Calu3 (cell line): ENCODE data around the gene SH2B3. TPM values are rescaled to one million over a fixed set of nuclear protein-coding genes. Genes with fewer than 3 reads are reported as not detected.
"Not testable (repeated sequence)": the region's sequence is repeated elsewhere in the genome, so short reads cannot be mapped to it uniquely, and the experiment has no call there.

Source experiments
- BruUV-seq: library from RNA; stranded (reverse); fragments of 400-500 nt; replicated peaks from 2 replicates; lab custom pipeline; 2021; lab: Mats Ljungman, UMichigan
- CTCF ChIA-PET: fragments of 300-600 bp; sonication (Branson Sonifier 250); formaldehyde crosslinking; loops from one replicate; lab custom pipeline; 2022; ENCODE audit warnings: antibody characterized with exemption; lab: Charles Lee
- DNase-seq: peaks from one replicate; pipeline ENCODE4 v3.0.0; 2022
- H3K27ac Mint-ChIP-seq: one replicate; pipeline ENCODE4 v1.8.0; 2022; ENCODE audit warnings: mixed read lengths; ENCODE audit not compliant: unreplicated experiment
- H3K27me3 Mint-ChIP-seq: one replicate; pipeline ENCODE4 v1.8.0; 2022; ENCODE audit warnings: mixed read lengths; ENCODE audit not compliant: unreplicated experiment
- H3K36me3 Mint-ChIP-seq: one replicate; pipeline ENCODE4 v1.8.0; 2022; ENCODE audit warnings: mild to moderate bottlenecking, moderate library complexity, mixed read lengths; ENCODE audit not compliant: insufficient read depth, unreplicated experiment
- H3K4me1 Mint-ChIP-seq: one replicate; pipeline ENCODE4 v1.8.0; 2022; ENCODE audit warnings: mild to moderate bottlenecking, low read depth, mixed read lengths; ENCODE audit not compliant: unreplicated experiment
- H3K4me3 Mint-ChIP-seq: one replicate; pipeline ENCODE4 v1.8.0; 2022; ENCODE audit warnings: mild to moderate bottlenecking, low read depth, moderate library complexity, mixed read lengths; ENCODE audit not compliant: unreplicated experiment
- H3K9me3 Mint-ChIP-seq: one replicate; pipeline ENCODE4 v1.8.0; 2022; ENCODE audit warnings: low read depth, mixed read lengths; ENCODE audit not compliant: unreplicated experiment
- intact Hi-C: fragments of 100-400 bp; cut with micrococcal nuclease; formaldehyde crosslinking; loops from one replicate; pipeline ENCODE4 v1.10.0; 2022; ENCODE audit not compliant: unreplicated experiment
- total RNA-seq: library from RNA; stranded (reverse); gene quantifications from 2 replicates; pipeline ENCODE4 v1.2.3, GENCODE V29; 2022
- TF ChIP-seq, protein P1 (sequence below): fragments of 200-600 bp; IDR thresholded peaks from one replicate; pipeline ENCODE4 v1.8.0; 2022; ENCODE audit warnings: antibody characterized with exemption; ENCODE audit not compliant: unreplicated experiment

Gene SH2B3
- total RNA-seq, 1 experiment from 2014 or later: 14.3 TPM

GRCh38 chr12:111471236-111471635 lies 65.5 kb downstream of the SH2B3 start:
- TF ChIP-seq, protein P1, sequence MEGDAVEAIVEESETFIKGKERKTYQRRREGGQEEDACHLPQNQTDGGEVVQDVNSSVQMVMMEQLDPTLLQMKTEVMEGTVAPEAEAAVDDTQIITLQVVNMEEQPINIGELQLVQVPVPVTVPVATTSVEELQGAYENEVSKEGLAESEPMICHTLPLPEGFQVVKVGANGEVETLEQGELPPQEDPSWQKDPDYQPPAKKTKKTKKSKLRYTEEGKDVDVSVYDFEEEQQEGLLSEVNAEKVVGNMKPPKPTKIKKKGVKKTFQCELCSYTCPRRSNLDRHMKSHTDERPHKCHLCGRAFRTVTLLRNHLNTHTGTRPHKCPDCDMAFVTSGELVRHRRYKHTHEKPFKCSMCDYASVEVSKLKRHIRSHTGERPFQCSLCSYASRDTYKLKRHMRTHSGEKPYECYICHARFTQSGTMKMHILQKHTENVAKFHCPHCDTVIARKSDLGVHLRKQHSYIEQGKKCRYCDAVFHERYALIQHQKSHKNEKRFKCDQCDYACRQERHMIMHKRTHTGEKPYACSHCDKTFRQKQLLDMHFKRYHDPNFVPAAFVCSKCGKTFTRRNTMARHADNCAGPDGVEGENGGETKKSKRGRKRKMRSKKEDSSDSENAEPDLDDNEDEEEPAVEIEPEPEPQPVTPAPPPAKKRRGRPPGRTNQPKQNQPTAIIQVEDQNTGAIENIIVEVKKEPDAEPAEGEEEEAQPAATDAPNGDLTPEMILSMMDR: no peak
- intact Hi-C loops: no loop called here
- no peak for DNase-seq
- H3K36me3 Mint-ChIP-seq: peaks cover 39% of the 10 kb centered on the region
- CTCF ChIA-PET: interaction anchor here (0.5 to 0.6 kb wide), 2 partner anchors 147 to 210 kb away, joined by 4 to 7 read pairs; no protein-coding TSS in a partner anchor
- H3K4me1 Mint-ChIP-seq: no peaks in the 10 kb centered on the region
- no peak overlapping the region for H3K4me3 Mint-ChIP-seq
- no TSS peak for BruUV-seq
- no peak overlapping the region for H3K27ac Mint-ChIP-seq
- H3K27me3 Mint-ChIP-seq: no peaks in the 10 kb centered on the region
- H3K9me3 Mint-ChIP-seq: no peaks in the 10 kb centered on the region

DNA sequence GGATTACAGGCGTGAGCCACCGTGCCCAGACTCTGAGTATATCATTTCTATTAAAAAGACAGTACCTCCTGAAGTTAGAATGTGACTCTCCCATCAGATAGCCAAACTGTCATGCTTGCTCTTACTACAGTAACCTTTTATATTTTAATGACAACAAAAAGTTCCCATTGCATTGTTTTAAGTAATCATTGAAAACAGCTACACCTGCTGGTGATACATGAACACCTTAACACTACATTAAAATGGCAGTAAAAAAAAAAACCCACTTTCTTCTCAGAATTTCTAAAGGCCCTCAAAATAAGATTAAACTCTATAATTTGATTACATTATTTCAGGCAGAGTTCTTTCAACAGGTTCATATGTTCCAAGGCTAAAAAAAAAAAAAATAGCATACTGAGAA lies 76.7 kb downstream of the SH2B3 start:
- Mint-ChIP-seq H3K27me3 (no peaks in the 10 kb centered on the region), H3K9me3 (no peaks in the 10 kb centered on the region), H3K36me3 (peaks cover 67% of the 10 kb centered on the region), H3K4me3 (no peak overlapping the region), H3K4me1 (no peaks in the 10 kb centered on the region), H3K27ac (no peak overlapping the region)
- DNase-seq: no peak
- TF ChIP-seq, protein P1: no peak
- intact Hi-C loops: no loop called here
- CTCF ChIA-PET: interaction anchor here (0.7 to 1.6 kb wide), 3 partner anchors 27 to 193 kb away, joined by 3 to 9 read pairs (median 4); no protein-coding TSS in a partner anchor
- no TSS peak for BruUV-seq

DNA sequence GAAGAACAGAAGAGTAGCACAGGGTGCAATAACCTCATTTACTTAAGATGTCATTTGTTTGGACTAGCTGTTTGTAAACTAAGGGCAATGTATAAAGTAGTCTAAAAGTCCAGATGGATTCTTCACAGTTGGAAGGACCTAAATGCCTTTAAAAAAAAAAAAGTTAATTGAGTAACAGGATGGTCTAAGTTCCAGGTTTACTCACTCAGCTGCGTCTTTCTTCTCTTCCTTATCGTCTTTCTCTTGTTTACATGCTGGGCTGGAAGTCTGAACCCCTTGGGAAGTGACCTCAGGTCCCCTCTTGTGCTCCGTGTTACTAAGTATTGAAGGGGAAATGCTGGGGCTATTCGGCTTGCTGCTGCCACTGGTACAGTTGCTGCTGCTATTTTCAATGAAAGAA lies 82.5 kb downstream of the SH2B3 start:
- intact Hi-C loops: no loop called here
- Mint-ChIP-seq H3K4me1 (no peaks in the 10 kb centered on the region), H3K27me3 (no peaks in the 10 kb centered on the region), H3K36me3 (peaks cover 64% of the 10 kb centered on the region), H3K4me3 (no peak overlapping the region), H3K27ac (no peak overlapping the region), H3K9me3 (no peaks in the 10 kb centered on the region)
- no peak for DNase-seq
- TF ChIP-seq, protein P1: no peak
- BruUV-seq: no TSS peak
- CTCF ChIA-PET: interaction anchor here (0.9 kb wide), 1 partner anchor 8 kb away, joined by 3 read pairs; no protein-coding TSS in a partner anchor

DNA sequence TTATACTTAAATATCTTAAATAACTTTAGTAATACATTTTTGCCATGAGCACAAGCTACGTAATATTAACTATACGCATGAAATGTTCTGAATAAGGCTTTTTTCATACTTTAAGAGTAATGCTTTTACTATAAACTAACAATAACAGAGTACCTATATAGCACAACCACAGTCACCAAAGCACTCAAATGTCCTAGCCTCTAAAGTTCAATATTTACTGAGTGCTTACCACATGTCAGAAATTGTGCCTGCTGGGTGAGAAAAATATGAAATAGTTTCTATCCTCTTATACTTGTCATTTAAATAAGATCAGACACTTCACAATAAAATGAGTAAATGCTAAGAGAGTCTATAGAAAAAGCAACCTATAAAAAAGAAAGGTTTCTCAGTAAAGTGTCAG lies 83.1 kb downstream of the SH2B3 start:
- Mint-ChIP-seq H3K27ac (no peak overlapping the region), H3K27me3 (no peaks in the 10 kb centered on the region), H3K36me3 (peaks cover 64% of the 10 kb centered on the region), H3K4me3 (no peak overlapping the region), H3K9me3 (no peaks in the 10 kb centered on the region), H3K4me1 (no peaks in the 10 kb centered on the region)
- TF ChIP-seq, protein P1: no peak
- no TSS peak for BruUV-seq
- DNase-seq: no peak
- CTCF ChIA-PET: no interaction called here
- intact Hi-C loops: no loop called here

GRCh38 chr12:111492979-111493378 lies 87.3 kb downstream of the SH2B3 start:
- H3K4me3 Mint-ChIP-seq, H3K9me3 Mint-ChIP-seq, BruUV-seq, DNase-seq, H3K27me3 Mint-ChIP-seq, H3K4me1 Mint-ChIP-seq, intact Hi-C loops, H3K27ac Mint-ChIP-seq: not testable (repeated sequence)
- CTCF ChIA-PET: interaction anchor here (0.7 kb wide), 2 partner anchors 51 to 513 kb away, joined by 7 to 8 read pairs; no protein-coding TSS in a partner anchor
- H3K36me3 Mint-ChIP-seq: peaks cover 52% of the 10 kb centered on the region
